22Rv1 (cell line): ENCODE results near the gene ZFAND4.

Experiments used
- ZFX ChIP-seq: fragments of 450-650 bp; IDR thresholded peaks from 2 replicates; pipeline ENCODE4 v1.6.1; 2017; ENCODE audit warnings: antibody characterized with exemption, borderline replicate concordance
- TF ChIP-seq, protein P1 (sequence below): fragments of 450-650 bp; IDR thresholded peaks from 2 replicates; pipeline ENCODE4 v1.5.1; 2017; ENCODE audit warnings: mild to moderate bottlenecking

DNA sequence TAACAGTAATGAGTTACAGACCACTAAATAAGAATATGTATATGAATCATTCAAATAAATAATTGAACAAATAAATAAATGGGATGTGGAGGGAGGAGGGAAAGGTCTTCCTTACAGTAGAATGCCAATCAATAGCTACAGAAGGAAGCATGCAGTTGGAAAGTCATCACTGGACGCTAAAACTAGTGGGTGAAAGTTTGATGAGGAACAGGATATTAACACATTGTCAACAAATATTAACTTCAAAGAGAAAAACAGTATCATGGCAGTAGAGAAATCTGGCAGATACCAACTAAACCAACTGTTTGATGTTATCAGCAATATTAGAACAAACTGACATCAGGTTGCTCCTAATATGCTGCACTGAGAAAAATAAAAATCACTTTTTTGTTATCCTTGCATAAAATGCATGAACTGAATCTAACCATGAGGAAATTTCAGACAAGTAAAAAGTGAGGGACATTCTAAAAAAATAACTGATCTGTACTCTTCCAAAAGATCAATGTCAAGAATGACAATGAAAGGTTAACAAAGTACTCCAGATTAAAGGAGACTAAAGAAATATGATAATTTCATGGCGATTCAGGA lies 94.1 kb downstream of the ZFAND4 start:
- TF ChIP-seq, protein P1, sequence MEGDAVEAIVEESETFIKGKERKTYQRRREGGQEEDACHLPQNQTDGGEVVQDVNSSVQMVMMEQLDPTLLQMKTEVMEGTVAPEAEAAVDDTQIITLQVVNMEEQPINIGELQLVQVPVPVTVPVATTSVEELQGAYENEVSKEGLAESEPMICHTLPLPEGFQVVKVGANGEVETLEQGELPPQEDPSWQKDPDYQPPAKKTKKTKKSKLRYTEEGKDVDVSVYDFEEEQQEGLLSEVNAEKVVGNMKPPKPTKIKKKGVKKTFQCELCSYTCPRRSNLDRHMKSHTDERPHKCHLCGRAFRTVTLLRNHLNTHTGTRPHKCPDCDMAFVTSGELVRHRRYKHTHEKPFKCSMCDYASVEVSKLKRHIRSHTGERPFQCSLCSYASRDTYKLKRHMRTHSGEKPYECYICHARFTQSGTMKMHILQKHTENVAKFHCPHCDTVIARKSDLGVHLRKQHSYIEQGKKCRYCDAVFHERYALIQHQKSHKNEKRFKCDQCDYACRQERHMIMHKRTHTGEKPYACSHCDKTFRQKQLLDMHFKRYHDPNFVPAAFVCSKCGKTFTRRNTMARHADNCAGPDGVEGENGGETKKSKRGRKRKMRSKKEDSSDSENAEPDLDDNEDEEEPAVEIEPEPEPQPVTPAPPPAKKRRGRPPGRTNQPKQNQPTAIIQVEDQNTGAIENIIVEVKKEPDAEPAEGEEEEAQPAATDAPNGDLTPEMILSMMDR = no peak
- no peak for TF ChIP-seq ZFX
